Measurements from ENCODE around the gene ZNF236.
"Not testable (repeated sequence)": the region's sequence is repeated elsewhere in the genome, so short reads cannot be mapped to it uniquely, and the experiment has no call there.

ZNF236 gene

DNA sequence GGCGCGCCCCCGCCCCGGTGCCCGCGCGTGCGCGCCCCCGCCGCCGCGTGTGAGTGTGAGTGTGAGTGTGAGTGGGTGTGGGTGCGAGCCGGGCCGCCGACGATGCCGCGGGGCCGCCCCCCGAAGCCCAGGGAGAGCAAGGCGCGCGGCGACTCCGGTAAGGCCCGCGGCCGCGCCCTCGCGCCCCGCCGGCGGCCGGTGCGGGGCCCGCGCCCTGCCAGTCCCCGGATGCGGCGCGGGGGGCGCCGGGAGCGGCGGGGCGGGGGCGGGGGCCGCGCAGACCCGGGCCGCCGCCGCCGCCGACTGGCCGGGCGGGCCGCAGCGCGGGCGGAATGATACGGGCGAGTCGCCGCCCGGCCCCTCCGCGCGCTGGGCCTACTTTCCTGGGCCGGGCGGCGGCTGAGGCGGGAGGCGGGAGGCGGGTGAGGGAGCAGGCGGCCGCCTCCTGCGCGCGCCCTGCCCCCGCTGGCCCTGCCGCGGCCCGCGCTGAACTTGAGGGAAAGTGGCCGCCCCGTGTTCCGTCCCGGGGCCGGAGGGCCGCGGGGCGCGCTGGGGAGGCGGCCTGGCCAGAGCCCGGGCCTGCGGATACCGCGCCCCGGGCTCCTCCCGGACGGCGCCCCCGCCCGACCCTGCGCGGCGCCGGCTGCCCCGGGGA, at the start of gene ZNF236:
Gene ZNF236 (plus strand): TSS at position 52 of the 655 bp plus-strand sequence. CDS start 51 bp downstream, at position 103.
- peak; percentile 66 for DNase-seq
- in situ Hi-C loops (cut with MboI; ENCODE audit: low pct_unique_long_range_greater_than_20kb, low sequenced_read_pairs) = no loop called here

DNA sequence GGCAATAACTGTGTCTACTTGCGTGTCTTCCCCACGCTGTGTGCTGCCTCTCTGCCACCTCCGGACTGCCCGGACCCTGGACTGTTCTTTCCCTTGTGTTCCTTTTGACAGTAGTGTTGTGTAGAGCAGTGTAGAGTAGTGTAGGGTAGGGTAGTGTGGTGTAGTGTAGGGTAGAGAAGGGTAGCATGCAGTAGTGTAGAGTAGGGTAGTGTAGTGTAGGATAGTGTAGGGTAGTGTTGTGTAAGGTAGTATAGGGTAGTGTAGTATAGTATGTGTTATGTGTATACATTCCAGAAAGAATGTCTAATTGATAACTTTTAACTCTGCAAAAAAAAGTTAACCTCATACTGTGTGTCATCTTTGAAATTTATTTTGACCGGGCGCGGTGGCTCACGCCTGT, 49.7 kb upstream of the ZNF236 start:
- no peak for DNase-seq
- in situ Hi-C loops (cut with MboI; ENCODE audit: low pct_unique_long_range_greater_than_20kb, low sequenced_read_pairs) = no loop called here

DNA sequence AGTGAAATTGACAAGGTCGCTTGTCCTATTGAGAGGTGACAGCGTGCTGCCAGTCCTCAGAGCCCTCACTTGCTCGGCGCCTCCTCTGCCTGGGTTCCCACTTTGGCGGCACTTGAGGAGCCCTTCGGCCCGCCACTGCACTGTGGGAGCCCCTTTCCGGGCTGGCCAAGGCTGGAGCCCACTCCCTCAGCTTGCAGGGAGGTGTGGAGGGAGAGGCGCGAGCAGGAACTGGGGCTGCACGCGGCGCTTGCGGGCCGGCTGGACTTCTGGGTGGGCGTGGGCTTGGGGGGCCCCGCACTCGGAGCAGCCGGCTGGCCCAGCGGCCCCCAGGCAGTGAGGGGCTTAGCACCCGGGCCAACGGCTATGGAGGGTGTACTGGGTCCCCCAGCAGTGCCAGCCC, 45.3 kb upstream of the ZNF236 start:
- in situ Hi-C loops (cut with MboI; ENCODE audit: low pct_unique_long_range_greater_than_20kb, low sequenced_read_pairs); DNase-seq: not testable (repeated sequence)

DNA sequence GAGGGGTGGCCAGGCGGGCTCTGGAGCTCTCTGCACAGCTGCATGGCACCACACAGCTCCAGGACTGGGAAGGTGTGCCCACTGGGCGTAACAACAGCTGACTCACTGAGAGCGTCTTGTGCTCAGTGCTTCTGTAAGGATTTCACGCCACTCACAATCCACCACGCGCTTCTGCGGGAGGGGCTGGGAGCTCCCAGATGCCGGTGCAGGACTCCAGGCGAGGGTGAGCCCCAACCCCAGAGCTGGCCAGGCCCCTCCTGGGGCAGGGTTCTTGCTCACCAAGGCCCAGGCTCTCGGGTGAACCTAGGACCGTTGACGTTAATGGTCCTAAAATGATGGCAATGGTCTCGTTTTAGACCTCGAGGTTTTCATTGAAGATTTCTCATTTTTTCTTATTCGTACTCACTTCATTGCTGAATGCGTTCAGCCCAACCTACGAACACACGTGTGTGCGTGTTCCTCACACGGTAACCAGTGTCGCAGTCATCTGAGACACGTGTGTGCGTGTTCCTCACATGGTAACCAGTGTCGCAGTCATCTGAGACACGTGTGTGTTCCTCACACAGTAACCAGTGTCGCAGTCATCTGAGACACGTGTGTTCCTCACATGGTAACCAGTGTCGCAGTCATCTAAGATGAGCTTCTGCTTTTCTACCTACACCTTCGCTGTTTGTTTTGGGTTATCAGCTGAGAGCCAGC, 38.4 kb upstream of the ZNF236 start:
- in situ Hi-C loops (cut with MboI; ENCODE audit: low pct_unique_long_range_greater_than_20kb, low sequenced_read_pairs) = no loop called here
- no peak for DNase-seq

DNA sequence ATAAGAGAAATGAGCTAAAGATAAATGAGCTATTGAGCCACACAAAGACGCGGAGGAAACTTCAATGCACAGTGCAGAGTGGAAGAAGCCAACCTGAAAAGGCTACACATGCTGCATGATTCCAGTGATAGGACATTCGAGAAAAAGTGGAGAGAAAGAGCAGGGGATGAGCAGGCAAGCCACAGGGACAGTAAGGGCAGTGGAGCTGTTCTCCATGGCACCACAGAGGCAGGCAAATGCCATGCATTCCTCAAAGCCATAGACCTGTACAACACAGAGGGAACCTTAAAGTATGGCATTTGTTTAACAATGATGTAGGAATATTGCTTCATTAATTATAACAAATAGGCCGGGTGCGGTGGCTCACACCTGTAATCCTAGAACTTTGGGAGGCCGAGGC, 36.5 kb upstream of the ZNF236 start:
- DNase-seq = no peak
- in situ Hi-C loops (cut with MboI; ENCODE audit: low pct_unique_long_range_greater_than_20kb, low sequenced_read_pairs) = no loop called here

DNA sequence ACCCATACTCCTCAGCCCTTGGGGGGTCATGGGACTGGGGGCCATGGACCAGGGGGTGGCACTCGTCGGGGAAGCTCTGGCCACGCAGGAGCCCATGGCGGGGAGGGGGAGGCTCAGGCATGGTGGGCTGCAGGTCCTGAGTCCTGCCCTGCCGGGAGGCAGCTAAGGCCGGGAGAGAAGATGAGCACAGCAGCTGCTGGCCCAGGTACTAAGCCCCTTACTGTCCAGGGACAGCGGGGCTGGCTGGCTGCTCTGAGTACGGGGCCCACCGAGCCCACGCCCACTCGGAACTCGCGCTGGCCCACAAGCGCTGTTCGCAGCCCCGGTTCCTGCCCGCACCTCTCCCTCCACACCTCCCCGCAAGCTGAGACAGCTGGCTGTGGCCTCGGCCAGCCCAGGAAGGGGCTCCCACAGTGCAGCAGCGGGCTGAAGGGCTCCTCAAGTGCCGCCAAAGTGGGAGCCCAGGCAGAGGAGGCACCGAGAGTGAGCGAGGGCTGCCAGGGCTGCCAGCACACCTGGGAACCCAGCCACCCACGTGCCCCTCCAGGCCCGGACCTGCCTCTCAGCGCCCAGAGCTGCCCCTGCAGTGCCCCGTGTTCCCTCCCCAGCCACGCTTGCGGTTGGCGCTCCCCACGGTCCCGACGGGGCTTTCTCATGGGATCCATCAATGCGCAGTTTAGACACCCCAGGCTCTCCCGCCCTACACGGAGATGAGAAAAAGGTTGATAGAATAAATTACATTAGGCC, 33.6 kb upstream of the ZNF236 start:
- in situ Hi-C loops (cut with MboI; ENCODE audit: low pct_unique_long_range_greater_than_20kb, low sequenced_read_pairs) = no loop called here
- no peak for DNase-seq

DNA sequence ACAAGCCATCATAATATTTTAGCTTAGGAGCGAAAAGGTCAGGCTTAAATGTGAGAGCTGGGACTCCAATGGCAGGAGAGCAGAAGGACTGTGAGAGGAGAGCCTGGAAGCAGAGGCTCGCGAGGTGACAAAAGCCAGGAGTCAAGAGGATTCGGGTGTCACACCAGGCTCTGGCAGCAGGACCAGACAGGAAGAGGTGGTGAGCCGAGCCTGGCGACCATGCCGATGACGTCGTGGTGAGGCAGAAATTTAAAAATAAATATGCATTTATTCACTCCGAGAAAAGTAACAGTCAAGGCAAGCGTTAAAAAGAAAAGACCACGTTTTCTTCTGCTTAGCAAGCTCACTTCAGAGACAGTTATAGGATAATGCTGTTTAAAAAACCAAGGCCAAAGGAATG, 31.3 kb upstream of the ZNF236 start:
- no peak for DNase-seq
- in situ Hi-C loops (cut with MboI; ENCODE audit: low pct_unique_long_range_greater_than_20kb, low sequenced_read_pairs) = no loop called here

DNA sequence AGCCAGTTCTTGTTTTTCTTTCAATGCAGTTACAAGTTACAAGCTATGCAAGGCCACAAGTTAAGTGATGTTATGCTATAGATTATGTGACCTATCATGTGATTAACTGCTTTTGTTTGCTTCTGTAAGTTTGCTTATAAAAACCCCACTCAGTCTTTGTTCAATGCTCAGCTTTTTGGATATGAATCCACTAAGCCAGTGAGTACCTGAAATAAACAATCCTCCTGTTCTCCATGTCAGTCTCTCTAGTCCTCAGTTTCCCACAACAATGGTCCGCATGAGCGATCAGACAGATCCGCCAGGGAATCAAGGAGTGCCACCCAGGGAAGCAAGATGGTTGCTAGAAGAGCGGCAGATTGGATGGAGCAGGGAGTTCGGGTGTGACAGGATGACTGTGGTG, 30.7 kb upstream of the ZNF236 start:
- no peak for DNase-seq
- in situ Hi-C loops (cut with MboI; ENCODE audit: low pct_unique_long_range_greater_than_20kb, low sequenced_read_pairs) = no loop called here

DNA sequence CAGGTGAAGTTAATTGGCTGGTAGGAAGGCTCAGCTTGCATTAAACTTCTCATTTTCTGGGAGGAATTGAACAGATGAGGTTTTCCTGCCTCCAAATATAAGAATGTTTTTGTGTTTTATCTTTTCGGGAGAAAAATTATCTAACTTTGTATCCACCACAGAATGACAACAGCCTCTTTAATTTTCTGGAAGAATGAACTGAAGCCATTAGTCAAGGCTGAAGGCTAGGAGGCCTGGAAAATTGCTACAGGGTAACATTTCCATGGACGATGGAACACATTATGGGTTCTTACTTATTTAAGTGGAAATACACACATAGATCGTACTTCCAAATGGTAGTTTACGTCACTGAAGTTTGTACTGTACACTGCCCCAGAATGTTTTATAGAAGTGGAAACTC, 28.0 kb upstream of the ZNF236 start:
- in situ Hi-C loops (cut with MboI; ENCODE audit: low pct_unique_long_range_greater_than_20kb, low sequenced_read_pairs) = no loop called here
- no peak for DNase-seq

DNA sequence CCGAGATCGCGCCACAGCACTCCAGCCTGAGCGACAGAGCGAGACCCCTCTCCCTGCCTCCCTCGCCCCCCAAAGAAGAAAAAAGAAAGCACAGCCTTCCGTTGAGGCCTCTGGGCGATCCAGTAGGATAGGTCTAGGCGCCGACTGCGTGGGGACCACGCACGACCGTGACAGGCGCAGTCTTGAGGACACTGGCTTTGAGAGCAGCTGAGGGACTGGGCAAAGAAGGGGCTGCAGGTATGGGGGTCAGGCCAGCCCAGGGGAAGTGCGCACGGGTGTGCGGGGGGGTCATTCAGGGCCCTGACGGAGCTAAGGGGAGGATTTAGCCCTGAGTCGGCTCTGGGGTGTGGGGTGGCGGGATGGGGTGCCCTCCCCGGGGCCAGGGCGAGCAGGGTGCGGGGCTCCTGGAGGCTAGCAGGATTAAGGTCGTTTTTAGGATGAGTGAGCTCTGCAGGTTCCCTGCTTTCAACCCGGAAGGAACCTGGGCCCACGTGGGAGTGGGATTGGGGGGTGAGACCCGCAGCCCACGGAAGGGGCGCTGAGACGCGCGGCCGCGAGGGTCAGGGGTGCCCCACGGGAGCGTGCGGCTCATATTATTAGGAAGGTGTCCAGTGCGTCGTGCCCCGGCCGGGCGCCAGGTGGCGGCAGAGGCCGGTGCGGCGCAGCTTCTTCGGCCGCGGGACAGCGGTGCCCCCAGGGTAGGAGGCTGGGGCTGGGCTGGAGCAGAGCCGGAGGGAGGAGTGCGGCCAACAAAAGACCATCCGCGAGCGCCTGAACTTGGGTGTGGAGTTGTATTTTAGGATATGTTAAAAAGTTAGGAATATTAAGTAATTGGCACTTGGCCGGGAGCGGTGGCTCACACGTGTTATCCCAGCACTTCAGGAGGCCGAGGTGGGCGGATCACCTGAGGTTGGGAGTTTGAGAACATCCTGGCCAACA, 20.5 kb upstream of the ZNF236 start:
- in situ Hi-C loops (cut with MboI; ENCODE audit: low pct_unique_long_range_greater_than_20kb, low sequenced_read_pairs) = no loop called here

DNA sequence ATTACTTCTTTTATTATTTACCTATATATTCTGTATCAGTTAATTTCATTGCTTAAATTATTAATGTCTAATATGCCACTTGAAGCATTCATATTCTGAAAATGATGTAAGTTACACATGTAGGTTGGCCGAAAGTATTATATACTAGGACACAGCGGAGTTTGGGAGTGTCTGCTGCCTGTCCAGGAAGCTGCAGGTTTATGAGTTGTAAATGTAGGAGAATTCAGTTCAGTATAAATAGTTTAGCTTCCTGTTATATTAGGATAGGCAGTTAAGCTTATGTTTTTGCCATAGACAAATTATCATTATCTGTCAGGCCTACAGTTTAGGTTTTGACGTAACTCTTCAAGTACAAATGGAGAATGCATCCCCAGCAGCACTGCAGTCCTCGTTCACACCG, 18.9 kb upstream of the ZNF236 start:
- in situ Hi-C loops (cut with MboI; ENCODE audit: low pct_unique_long_range_greater_than_20kb, low sequenced_read_pairs) = no loop called here
- DNase-seq = no peak

More for the DNA sequence above, 20.5 kb upstream of the ZNF236 start:
- peak; percentile 79 for DNase-seq

DNA sequence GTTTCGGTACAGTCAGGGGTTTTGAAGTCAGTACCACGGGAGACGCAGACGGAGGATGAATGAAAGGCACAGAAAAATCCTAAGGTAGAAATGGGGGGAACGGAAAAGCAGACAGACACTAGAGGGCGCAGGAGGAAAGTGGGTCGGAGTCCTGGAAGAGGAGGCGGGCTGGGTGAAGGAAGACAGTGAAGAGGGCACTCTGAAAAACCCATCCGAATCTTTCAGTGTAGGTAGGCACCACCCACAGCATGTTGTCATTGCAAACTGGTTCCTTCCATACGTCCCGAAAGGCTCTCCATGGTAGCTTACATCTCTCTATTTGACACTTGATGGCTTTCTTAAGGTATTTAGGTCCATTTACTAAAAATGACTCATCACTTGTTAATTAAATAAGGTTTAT, 18.5 kb upstream of the ZNF236 start:
- DNase-seq = peak; percentile 92
- in situ Hi-C loops (cut with MboI; ENCODE audit: low pct_unique_long_range_greater_than_20kb, low sequenced_read_pairs) = no loop called here

DNA sequence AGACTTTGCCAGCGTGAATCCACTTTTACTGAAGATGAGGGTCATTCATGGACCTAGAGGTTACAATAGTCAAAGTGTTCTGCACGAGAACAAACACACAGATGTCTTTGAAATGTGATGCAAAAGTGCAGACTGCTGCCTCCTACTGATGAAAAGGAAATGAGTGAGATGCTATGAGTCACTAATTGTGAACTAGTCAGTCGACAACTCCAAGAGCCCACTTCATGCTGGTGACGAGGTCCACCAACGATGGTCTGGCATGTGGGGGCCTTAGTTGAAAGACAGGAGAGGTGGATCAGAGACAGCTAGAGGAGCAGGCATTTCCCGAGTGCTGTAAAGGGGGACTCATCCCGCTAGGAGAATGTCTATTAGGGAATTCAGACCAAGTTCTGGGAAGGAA, 17.1 kb upstream of the ZNF236 start:
- in situ Hi-C loops (cut with MboI; ENCODE audit: low pct_unique_long_range_greater_than_20kb, low sequenced_read_pairs) = no loop called here
- DNase-seq = no peak

DNA sequence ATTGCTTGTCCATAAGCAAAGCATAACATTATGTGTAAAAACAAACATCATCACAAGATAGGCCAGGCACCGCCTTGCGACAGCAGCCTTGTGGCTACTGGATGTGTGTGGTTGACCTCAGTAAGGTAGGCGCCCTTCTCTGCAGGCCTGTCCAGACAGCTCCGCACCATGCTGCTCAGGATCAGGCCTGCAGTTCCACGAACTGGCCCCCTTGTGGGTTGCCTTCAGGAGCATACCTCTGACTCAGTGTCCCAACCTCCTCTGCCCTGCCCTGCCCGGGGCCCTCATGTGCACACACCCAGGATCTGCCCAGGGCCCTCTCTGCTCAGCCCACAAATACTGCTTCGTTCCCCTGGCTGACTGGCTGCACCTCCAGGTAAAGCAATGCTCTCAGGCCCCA, 16.1 kb upstream of the ZNF236 start:
- DNase-seq = no peak
- in situ Hi-C loops (cut with MboI; ENCODE audit: low pct_unique_long_range_greater_than_20kb, low sequenced_read_pairs) = no loop called here

DNA sequence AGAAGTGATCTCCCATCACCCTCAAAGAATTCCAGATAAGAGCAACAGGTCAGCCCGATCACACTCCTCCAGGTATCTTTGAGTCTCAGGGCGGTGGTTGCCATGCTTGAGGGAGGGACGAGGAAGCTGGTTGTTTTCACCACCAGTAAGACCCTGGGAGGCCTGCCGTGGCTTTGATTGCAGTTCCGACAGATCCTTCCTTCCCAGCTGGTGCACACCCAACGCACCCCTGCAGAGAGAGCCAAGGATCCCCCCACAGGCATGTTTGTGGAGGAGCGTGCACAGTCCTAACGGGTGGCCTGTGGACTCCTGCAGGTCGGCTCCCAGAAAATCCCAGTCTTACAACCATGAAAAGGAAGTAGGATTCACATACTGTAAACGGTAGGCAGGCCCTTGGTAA, 13.8 kb upstream of the ZNF236 start:
- DNase-seq = no peak
- in situ Hi-C loops (cut with MboI; ENCODE audit: low pct_unique_long_range_greater_than_20kb, low sequenced_read_pairs) = no loop called here

DNA sequence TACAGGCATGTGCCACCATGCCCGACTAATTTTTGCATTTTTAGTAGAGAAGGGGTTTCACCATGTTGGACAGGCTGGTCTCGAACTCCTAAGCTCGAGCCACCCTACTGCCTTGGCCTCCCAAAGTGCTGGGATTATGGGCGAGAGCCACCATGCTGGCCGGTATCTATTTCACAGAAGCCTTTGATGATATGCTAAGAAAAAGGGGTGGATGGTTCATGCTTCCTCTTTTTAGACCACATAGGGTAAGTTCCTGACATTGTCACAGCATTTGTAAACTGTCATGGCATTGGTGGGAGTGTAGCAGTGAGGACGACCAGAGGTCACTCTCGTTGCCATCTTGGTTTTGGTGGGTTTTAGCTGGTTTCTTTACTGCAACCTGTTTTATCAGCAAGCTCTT, 10.8 kb upstream of the ZNF236 start:
- in situ Hi-C loops (cut with MboI; ENCODE audit: low pct_unique_long_range_greater_than_20kb, low sequenced_read_pairs) = not testable (repeated sequence)
- DNase-seq = peak; percentile 78

DNA sequence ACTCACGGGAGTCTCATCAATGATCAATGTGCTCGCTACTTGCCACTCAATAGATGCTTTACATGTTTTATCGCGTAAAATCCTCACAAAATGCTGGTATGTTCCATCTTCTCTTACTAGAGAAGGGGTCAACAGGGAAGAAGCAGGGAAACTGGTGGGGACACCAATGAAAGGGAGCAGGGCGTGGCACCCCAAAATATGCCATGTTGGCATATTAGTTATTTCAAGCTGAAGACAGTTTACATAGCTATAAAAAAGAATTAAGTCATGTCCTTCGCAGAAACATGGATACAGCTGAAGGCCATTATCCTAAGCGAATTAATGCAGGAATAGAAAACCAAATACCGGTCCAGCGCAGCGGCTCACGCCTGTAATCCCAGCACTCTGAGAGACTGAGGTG, 8.1 kb upstream of the ZNF236 start:
- in situ Hi-C loops (cut with MboI; ENCODE audit: low pct_unique_long_range_greater_than_20kb, low sequenced_read_pairs) = no loop called here
- no peak for DNase-seq

DNA sequence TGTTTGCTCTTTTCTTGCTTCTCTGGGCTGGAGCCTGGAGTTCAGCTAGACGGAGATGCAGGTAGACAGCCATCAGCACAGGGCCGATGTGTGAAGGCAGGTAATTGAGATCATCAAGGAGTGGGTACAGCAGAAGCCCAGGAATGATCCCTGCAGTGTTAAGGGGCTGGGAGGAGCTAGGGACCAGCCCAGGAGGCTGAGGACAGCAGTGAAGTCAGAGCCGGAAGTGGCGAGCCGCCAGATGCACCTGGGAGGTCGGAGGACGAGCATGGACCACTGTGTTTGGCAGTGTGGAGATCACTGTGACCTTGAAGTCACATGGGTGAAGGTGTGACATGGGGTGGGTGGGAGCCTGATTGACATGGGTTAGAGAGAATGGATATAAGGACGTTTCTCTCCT, 6.2 kb upstream of the ZNF236 start:
- in situ Hi-C loops (cut with MboI; ENCODE audit: low pct_unique_long_range_greater_than_20kb, low sequenced_read_pairs) = no loop called here
- no peak for DNase-seq

DNA sequence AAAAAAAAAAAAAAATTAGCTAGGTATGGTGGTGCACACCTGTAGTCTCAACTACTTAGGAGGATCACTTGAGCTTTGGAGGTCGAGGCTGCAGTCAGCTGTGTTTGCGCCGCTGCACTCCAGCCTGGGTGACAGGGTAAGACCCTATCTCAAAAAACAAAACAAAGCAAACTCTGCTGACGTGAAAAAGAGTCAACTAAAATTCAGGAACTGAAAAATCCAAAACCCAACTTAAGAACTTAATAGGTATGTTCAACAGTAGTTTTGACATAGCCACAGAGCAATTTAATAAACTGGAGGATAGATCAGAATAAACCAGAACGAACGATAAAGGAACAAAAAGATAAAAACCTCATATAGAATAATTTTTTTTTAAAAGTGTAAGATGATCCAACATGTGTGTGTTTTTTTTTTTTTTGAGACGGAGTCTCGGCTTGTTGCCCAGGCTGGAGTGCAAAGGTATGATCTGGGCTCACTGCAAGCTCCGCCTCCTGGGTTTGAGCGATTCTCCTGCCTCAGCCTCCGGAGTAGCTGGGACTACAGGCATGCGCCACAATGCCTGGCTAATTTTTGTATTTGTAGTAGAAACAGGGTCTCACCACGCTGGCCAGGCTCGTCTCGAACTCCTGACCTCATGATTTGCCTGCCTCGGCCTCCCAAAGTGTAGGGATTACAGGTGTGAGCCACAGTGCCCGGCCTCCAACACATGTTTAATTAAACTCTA, 4.3 kb upstream of the ZNF236 start:
- DNase-seq = no peak
- in situ Hi-C loops (cut with MboI; ENCODE audit: low pct_unique_long_range_greater_than_20kb, low sequenced_read_pairs) = no loop called here

All from KBM-7 (cell line).